Thymus (tissue), 11 donors: ENCODE measurements around the gene CTPS1. TPM values are rescaled to one million over a fixed set of nuclear protein-coding genes. Genes with fewer than 3 reads are reported as not detected.

Experiments
- DNase-seq, 9 donors: peaks; one replicate each; pipeline ENCODE4 v3.0.0-alpha.2; 2013; ENCODE audit warnings: low spot score in 9 of 9, low read depth in 6 of 9, missing footprints in 1 of 9
- H3K27ac ChIP-seq, 2 donors: one replicate each; pipeline ENCODE4 v1.5.1; 2013; ENCODE audit warnings: control low read depth in 1 of 2, low read depth in 1 of 2, low read length in 1 of 2, mild to moderate bottlenecking in 1 of 2, moderate library complexity in 1 of 2
- H3K27me3 ChIP-seq, 2 donors: one replicate each; pipeline ENCODE4 v1.5.1; 2013; ENCODE audit warnings: low read length in 1 of 2; ENCODE audit not compliant: control insufficient read depth in 2 of 2, insufficient read depth in 1 of 2
- H3K36me3 ChIP-seq, 2 donors: one replicate each; pipeline ENCODE4 v1.5.1; 2013; ENCODE audit warnings: low read length in 1 of 2, mild to moderate bottlenecking in 1 of 2, moderate library complexity in 1 of 2; ENCODE audit not compliant: control insufficient read depth in 2 of 2, insufficient read depth in 2 of 2
- H3K4me1 ChIP-seq, 2 donors: one replicate each; pipeline ENCODE4 v1.5.1; 2013; ENCODE audit warnings: low read length in 2 of 2; ENCODE audit not compliant: control insufficient read depth in 2 of 2, insufficient read depth in 2 of 2
- H3K4me3 ChIP-seq, 2 donors: one replicate each; pipeline ENCODE4 v1.5.1; 2013; ENCODE audit warnings: low read length in 2 of 2, control low read depth in 1 of 2, mild to moderate bottlenecking in 1 of 2
- H3K9me3 ChIP-seq, 2 donors: one replicate each; pipeline ENCODE4 v1.5.1; 2013; ENCODE audit warnings: low read length in 1 of 2, mild to moderate bottlenecking in 1 of 2; ENCODE audit not compliant: control insufficient read depth in 2 of 2, insufficient read depth in 1 of 2
- WGBS: extraction: QIAGEN DNeasy Blood & Tissue Kit; methylation state at CpG from one replicate; pipeline ENCODE4 v1.1.7; 2013; 5-methylcytosine and 5-hydroxymethylcytosine counted together
- polyA plus RNA-seq: library from polyadenylated mRNA; stranded (reverse); fragments of 200-250 nt; gene quantifications from one replicate; pipeline ENCODE4 v1.2.3, GENCODE V29; 2013
- total RNA-seq: library from RNA; stranded (reverse); fragments of 120-200 nt; gene quantifications from one replicate; pipeline ENCODE4 v1.2.4, GENCODE V29; 2013
- donor health status: healthy.

CTPS1 gene
- total and polyA plus RNA-seq, 2 donors = 13.4 to 23.2 TPM

DNA sequence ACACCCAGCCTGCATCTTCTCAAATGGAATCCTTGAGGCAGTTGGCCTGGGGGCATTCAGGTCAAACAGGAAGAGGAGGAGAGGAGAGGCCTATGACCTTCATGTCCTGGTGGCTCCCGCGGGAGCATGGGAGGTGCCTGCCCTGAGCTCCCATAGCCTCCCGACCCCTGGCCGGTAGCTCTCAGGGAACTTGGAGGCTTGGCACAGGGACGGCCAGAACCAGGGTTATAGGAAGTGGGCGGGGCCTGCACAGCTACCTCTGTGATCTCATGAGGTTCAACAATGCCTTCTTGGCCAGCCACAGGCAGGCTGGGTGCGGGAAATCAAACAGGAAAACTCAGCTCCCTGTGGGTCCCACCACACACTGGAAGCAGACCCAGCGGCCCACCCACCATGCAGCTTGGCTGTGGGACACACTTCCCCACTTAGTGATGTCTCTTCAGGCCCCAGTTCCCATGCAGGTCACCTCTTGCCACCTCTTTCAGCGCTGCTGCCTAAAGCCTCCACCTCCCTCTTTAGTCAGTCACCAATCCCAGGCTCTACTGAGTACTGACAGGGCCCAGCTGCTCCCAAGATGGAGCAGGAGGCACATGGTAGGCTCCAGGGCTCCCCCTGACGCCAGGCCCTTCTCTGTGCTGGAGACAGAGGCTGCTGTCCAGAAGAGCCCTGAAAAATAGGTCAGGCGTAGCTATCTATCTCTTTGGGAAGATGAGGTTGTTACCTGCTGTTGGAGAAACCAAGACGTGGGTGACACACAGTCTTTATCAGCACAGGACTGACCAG is 42.2 kb downstream of the CTPS1 start, which contains the start of gene SLFNL1:
TSS of gene SLFNL1 (minus strand) at position 200 of the 783 bp plus-strand sequence. CDS start 1,065 bp downstream, outside the sequence.
- Histone ChIP-seq H3K27me3 (no peaks in the 10 kb centered on the region), H3K9me3 (no peaks in the 10 kb centered on the region), H3K36me3 (peaks cover 33 to 43% of the 10 kb centered on the region in 2 donors), H3K4me1 (peaks cover 7 to 11% of the 10 kb centered on the region in 2 donors), H3K27ac (no peak within 1 kb of the TSS), H3K4me3 (no peak within 1 kb of the TSS)
- WGBS = 68% methylated on average over 12 of the region's 12 CpGs
- DNase-seq = no peak

- WGBS = 98% methylated on average over 10 of the region's 10 CpGs
- H3K9me3 ChIP-seq = no peaks in the 10 kb centered on the region
- no peaks in the 10 kb centered on the region for H3K27me3 ChIP-seq
- H3K4me1 ChIP-seq = peaks cover 7 to 11% of the 10 kb centered on the region in 2 donors
- peaks cover 34 to 41% of the 10 kb centered on the region in 2 donors for H3K36me3 ChIP-seq
- no peak overlapping the region for H3K4me3 ChIP-seq
- H3K27ac ChIP-seq = no peak overlapping the region
- no peak for DNase-seq
Observed at GRCh38 chr1:41022424-41022823, 42.9 kb downstream of the CTPS1 start.

DNA sequence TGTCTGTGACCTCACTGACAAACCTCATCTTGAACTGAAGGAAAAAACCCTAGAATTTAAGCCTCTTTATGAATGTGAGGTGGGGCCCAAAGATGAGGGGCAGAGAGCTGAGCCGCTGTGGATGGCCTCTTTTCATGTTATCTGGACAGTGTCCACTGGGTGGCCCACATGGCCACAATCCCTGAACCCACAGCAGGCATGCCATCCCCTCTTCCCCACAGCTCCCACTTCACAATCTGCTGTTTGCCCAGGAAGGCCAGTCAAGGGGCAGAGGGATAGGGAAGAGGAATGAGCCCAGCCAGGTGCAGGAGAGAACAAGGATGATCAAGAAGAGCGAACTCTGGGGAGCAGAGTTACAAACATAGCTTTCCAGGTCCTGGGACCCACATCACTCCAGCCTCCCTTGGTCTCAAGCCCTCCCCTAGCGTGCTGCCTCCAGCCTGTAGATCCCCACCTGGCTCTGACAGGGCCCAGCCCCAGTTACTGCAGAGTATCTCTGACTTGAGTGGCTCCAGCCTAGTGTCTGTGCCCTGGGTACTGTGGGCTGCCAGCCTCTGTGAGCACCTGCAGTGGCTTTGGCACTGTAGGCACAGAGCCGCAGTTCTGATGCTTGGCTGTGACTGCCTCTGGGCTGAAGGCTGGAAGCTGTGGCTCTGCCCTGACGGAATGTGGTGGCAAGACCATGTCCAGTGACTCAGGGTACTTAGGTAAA is 43.9 kb downstream of the CTPS1 start:
- H3K4me1 ChIP-seq = peaks cover 7 to 11% of the 10 kb centered on the region in 2 donors
- H3K27me3 ChIP-seq = no peaks in the 10 kb centered on the region
- no peak overlapping the region for H3K4me3 ChIP-seq
- WGBS = 95% methylated on average over 5 of the region's 5 CpGs
- H3K27ac ChIP-seq = no peak overlapping the region
- H3K9me3 ChIP-seq = no peaks in the 10 kb centered on the region
- peaks cover 33 to 44% of the 10 kb centered on the region in 2 donors for H3K36me3 ChIP-seq
- no peak for DNase-seq

DNA sequence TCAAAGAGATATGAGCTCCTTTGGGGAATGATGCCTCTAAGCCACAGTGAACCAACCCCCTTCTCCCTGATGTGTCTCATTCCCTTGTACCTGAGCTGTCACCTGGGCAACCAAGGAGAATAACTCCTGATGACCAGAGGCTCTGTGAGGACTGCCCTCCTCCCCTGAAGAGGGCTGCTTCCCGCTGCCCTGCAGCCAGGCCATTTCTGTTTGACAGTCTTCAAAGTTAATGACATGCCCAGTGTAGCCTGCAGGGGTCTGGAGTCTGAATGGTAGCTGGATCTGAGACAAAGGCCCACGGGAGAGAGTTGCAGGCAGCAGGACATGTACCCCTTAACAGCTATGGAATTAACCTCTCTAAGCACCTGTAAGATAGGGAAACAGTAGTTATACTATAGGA is 45.5 kb downstream of the CTPS1 start:
- 97% methylated on average over 2 of the region's 2 CpGs for WGBS
- Histone ChIP-seq H3K27me3 (no peaks in the 10 kb centered on the region), H3K36me3 (peaks cover 37 to 50% of the 10 kb centered on the region in 2 donors), H3K4me3 (no peak overlapping the region), H3K27ac (no peak overlapping the region), H3K9me3 (no peaks in the 10 kb centered on the region), H3K4me1 (peaks cover 7 to 11% of the 10 kb centered on the region in 2 donors)
- DNase-seq = no peak

DNA sequence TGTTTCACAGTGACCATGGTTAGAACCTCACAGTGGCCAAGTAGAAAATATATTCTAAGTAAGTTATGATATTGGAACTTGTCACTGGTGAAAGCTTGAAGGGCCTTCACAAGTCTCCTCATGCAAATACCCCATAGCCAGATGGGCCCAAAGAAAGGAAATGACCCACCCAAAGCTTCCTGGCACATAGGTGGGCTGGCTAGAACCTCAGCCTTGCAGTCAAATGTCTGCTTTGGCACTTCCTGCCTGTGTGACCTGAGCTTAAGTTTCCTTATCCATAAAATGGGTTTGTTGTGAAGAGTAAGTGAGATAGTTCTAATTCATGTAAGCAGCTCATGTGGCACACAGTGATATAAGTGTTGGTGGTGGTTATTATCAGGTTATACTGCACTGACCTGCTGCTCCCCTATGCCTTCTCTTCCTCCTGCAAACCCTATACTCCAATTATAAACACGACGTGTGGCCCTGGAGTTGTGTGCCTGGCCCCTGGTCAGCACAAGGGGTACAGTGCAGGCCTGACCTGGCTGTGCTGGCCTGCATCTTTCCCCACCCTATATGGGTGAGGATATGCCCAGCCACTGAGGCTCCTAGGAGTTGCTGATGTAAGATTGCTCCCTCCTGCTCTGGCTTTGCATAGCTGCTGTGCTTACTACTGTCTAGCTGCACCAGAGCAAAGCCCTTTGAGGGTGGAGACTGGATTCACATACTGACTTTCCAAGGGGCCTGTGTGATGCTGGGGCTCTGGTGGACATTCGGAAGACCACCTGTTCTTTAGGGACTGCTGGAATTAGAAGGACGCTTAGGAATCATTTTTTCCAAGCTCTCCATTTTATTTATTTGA is 46.7 kb downstream of the CTPS1 start:
- 98% methylated on average over 4 of the region's 4 CpGs for WGBS
- peaks cover 7 to 9% of the 10 kb centered on the region in 2 donors for H3K4me1 ChIP-seq
- peaks cover 44 to 50% of the 10 kb centered on the region in 2 donors for H3K36me3 ChIP-seq
- no peaks in the 10 kb centered on the region for H3K9me3 ChIP-seq
- no peak overlapping the region for H3K27ac ChIP-seq
- H3K27me3 ChIP-seq = no peaks in the 10 kb centered on the region
- no peak for DNase-seq
- H3K4me3 ChIP-seq = no peak overlapping the region

- WGBS = 98% methylated on average over 10 of the region's 10 CpGs
- no peak overlapping the region for H3K4me3 ChIP-seq
- H3K4me1 ChIP-seq = no peaks in the 10 kb centered on the region
- H3K9me3 ChIP-seq = no peaks in the 10 kb centered on the region
- H3K36me3 ChIP-seq = peaks cover 54 to 58% of the 10 kb centered on the region in 2 donors
- H3K27ac ChIP-seq = no peak overlapping the region
- H3K27me3 ChIP-seq = no peaks in the 10 kb centered on the region
- DNase-seq = no peak
Observed at GRCh38 chr1:41028034-41028642, 48.6 kb downstream of the CTPS1 start.

DNA sequence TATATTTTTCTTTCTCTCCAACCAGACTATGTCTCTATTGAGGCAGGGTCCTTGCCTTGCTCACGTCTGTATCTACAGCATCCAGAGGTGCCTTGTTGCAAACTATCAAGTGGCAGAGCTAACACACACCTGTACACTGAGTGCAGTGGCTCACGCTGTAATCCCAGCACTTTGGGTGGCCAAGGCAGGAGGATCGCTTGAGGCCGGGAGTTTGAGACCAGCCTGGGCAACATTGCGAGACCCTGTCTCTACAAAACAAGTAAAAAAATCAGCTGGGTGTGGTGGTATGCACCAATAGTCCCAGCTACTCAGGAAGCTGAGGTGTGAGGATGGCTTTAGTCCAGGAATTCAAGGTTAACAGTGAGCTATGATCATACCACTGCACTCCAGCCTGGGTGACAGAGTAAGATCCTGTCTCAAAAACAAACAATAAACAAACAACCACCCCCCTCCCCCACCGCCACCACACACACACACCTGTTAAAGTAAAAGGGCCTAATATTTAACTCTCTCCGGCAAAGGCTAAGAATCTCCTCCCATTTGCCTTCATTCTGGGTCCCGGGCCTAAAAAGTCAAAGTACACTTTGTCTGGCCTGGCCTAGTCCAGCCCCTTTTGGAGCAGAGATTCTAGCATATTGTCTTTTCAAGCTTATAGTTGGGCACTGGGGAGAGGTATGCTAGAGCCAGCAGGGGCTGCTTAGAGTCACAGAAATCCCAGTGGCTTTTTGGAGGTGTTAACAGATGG is 51.5 kb downstream of the CTPS1 start:
- no peaks in the 10 kb centered on the region for H3K4me1 ChIP-seq
- DNase-seq = no peak
- 98% methylated on average over 8 of the region's 8 CpGs for WGBS
- no peak overlapping the region for H3K27ac ChIP-seq
- no peaks in the 10 kb centered on the region for H3K27me3 ChIP-seq
- no peak overlapping the region for H3K4me3 ChIP-seq
- H3K36me3 ChIP-seq = peaks cover 50 to 75% of the 10 kb centered on the region in 2 donors
- H3K9me3 ChIP-seq = no peaks in the 10 kb centered on the region

DNA sequence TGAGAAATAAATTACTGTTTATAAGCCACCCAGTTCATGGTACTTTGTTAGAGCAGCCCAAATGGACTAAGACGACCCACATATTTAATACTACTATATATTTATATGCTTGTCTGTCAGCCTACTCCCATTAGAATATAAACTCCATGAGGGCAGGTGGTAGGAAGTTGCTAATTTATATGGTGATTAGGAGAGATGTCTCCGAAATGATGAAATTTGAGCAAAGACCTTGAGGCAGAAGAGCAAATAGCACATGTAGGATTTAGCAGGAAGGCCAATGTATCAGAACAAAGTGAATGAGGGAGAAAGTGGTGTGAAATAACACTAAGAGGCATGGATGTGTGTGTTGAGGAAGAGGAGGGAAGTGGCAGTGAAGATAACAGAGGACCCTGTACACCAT is 52.7 kb downstream of the CTPS1 start:
- no peak overlapping the region for H3K4me3 ChIP-seq
- 98% methylated on average over 2 of the region's 2 CpGs for WGBS
- H3K36me3 ChIP-seq = peaks cover 48 to 75% of the 10 kb centered on the region in 2 donors
- H3K27ac ChIP-seq = no peak overlapping the region
- no peaks in the 10 kb centered on the region for H3K4me1 ChIP-seq
- DNase-seq = no peak
- no peaks in the 10 kb centered on the region for H3K9me3 ChIP-seq
- H3K27me3 ChIP-seq = no peaks in the 10 kb centered on the region
